WTC11 (cell line): Measurements from ENCODE around the gene IL7R. TPM values are rescaled to one million over a fixed set of nuclear protein-coding genes. Genes with fewer than 3 reads are reported as not detected.

ENCODE experiments used
- ATAC-seq: fragments of 200-7000 bp; cut with Tn5 transposase; 2 replicates; pipeline ENCODE4 v1.10.0; 2021; ENCODE audit warnings: mild to moderate bottlenecking, moderate library complexity
- CTCF ChIA-PET: fragments of 300-600 bp; sonication (Branson Sonifier 250); formaldehyde crosslinking; loops from one replicate; lab custom pipeline; 2021; ENCODE audit warnings: antibody characterized with exemption; lab: Charles Lee
- POLR2A ChIA-PET: fragments of 350-600 bp; sonication (Branson Sonifier 250); formaldehyde crosslinking; loops from one replicate; lab custom pipeline; 2021; ENCODE audit warnings: antibody characterized with exemption; lab: Charles Lee
- DNase-seq: peaks from one replicate; pipeline ENCODE4 v3.0.0; 2021; ENCODE audit warnings: low spot score
- H3K27ac Mint-ChIP-seq: 2 replicates; pipeline ENCODE4 v1.8.0; 2021; ENCODE audit warnings: mixed read lengths
- H3K27me3 Mint-ChIP-seq: 2 replicates; pipeline ENCODE4 v1.8.0; 2021; ENCODE audit warnings: low read depth, mild to moderate bottlenecking, moderate library complexity, mixed read lengths
- H3K36me3 Mint-ChIP-seq: 2 replicates; pipeline ENCODE4 v1.8.0; 2021; ENCODE audit warnings: mixed read lengths
- H3K4me1 Mint-ChIP-seq: 2 replicates; pipeline ENCODE4 v1.8.0; 2022; ENCODE audit warnings: mixed read lengths
- H3K4me3 Mint-ChIP-seq: 2 replicates; pipeline ENCODE4 v1.8.0; 2021; ENCODE audit warnings: mild to moderate bottlenecking, moderate library complexity, mixed read lengths
- H3K9me3 Mint-ChIP-seq: 2 replicates; pipeline ENCODE4 v1.8.0; 2021; ENCODE audit warnings: mixed read lengths
- CREB1 ChIP-seq: sonication (generic); formaldehyde crosslinking; IDR thresholded peaks from 2 replicates; pipeline ENCODE4 v1.8.0; 2023; ENCODE audit warnings: mild to moderate bottlenecking, missing genetic modification reagents
- EMX1 ChIP-seq: fragments of 250-450 bp; sonication (Bioruptor Pico); IDR thresholded peaks from 2 replicates; pipeline ENCODE4 v1.8.0; 2021; ENCODE audit warnings: mild to moderate bottlenecking
- FOXJ3 ChIP-seq: sonication (generic); formaldehyde crosslinking; IDR thresholded peaks from 2 replicates; pipeline ENCODE4 v1.9.0; 2021; ENCODE audit warnings: missing genetic modification reagents, mild to moderate bottlenecking, borderline replicate concordance
- HMGA2 ChIP-seq: fragments of 250-450 bp; sonication (Bioruptor Pico); IDR thresholded peaks from 2 replicates; pipeline ENCODE4 v1.4.0; 2021; ENCODE audit warnings: mild to moderate bottlenecking, moderate library complexity
- IRF2 ChIP-seq: sonication (generic); formaldehyde crosslinking; IDR thresholded peaks from 2 replicates; pipeline ENCODE4 v1.8.0; 2022; ENCODE audit warnings: low read depth, missing genetic modification reagents, borderline replicate concordance
- KAT7 ChIP-seq: sonication (generic); formaldehyde crosslinking; IDR thresholded peaks from 2 replicates; pipeline ENCODE4 v1.8.1; 2023; ENCODE audit warnings: missing genetic modification reagents, mild to moderate bottlenecking, borderline replicate concordance
- MLX ChIP-seq: sonication (generic); formaldehyde crosslinking; IDR thresholded peaks from 2 replicates; pipeline ENCODE4 v1.8.1; 2023; ENCODE audit warnings: mild to moderate bottlenecking, missing genetic modification reagents, moderate library complexity
- NFATC4 ChIP-seq: fragments of 250-450 bp; sonication (Bioruptor Pico); IDR thresholded peaks from 2 replicates; pipeline ENCODE4 v1.9.0; 2021; ENCODE audit warnings: mild to moderate bottlenecking
- NFE2L1 ChIP-seq: sonication (generic); formaldehyde crosslinking; IDR thresholded peaks from 2 replicates; pipeline ENCODE4 v1.8.1; 2023; ENCODE audit warnings: missing genetic modification reagents
- NR3C1 ChIP-seq: sonication (generic); formaldehyde crosslinking; conservative IDR thresholded peaks from 2 replicates; pipeline ENCODE4 v1.8.1; 2023; ENCODE audit warnings: low read depth, mild to moderate bottlenecking, missing genetic modification reagents
- RELA ChIP-seq: sonication (generic); formaldehyde crosslinking; IDR thresholded peaks from 2 replicates; pipeline ENCODE4 v1.8.1; 2022; ENCODE audit warnings: missing genetic modification reagents, mild to moderate bottlenecking, borderline replicate concordance
- SOX15 ChIP-seq: fragments of 250-450 bp; sonication (Bioruptor Pico); IDR thresholded peaks from 2 replicates; pipeline ENCODE4 v1.9.0; 2021; ENCODE audit warnings: mild to moderate bottlenecking
- SP1 ChIP-seq: sonication (generic); formaldehyde crosslinking; conservative IDR thresholded peaks from 2 replicates; pipeline ENCODE4 v1.8.1; 2022; ENCODE audit warnings: missing genetic modification reagents
- TCF7 ChIP-seq: sonication (generic); formaldehyde crosslinking; IDR thresholded peaks from 2 replicates; pipeline ENCODE4 v1.8.0; 2022; ENCODE audit warnings: mild to moderate bottlenecking, low read depth, missing genetic modification reagents, moderate library complexity
- ZNF232 ChIP-seq: sonication (generic); formaldehyde crosslinking; IDR thresholded peaks from 2 replicates; pipeline ENCODE4 v1.8.0; 2022; ENCODE audit warnings: mild to moderate bottlenecking, missing genetic modification reagents
- ZNF281 ChIP-seq: sonication (generic); formaldehyde crosslinking; IDR thresholded peaks from 2 replicates; pipeline ENCODE4 v1.8.0; 2023; ENCODE audit warnings: mild to moderate bottlenecking, missing genetic modification reagents
- ZNF396 ChIP-seq: fragments of 250-450 bp; sonication (Bioruptor Pico); IDR thresholded peaks from 2 replicates; pipeline ENCODE4 v1.8.0; 2021; ENCODE audit warnings: mild to moderate bottlenecking, moderate library complexity, borderline replicate concordance
- ZNF423 ChIP-seq: fragments of 250-450 bp; sonication (Bioruptor Pico); IDR thresholded peaks from 2 replicates; pipeline ENCODE4 v2.1.2; 2022; ENCODE audit warnings: mild to moderate bottlenecking, moderate library complexity
- ZNF512 ChIP-seq: sonication (generic); formaldehyde crosslinking; IDR thresholded peaks from 2 replicates; pipeline ENCODE4 v1.8.1; 2022; ENCODE audit warnings: missing genetic modification reagents, borderline replicate concordance
- ZNF671 ChIP-seq: fragments of 250-450 bp; sonication (Bioruptor Pico); IDR thresholded peaks from 2 replicates; pipeline ENCODE4 v1.8.0; 2021; ENCODE audit warnings: mild to moderate bottlenecking
- total RNA-seq: library from RNA; stranded (reverse); gene quantifications from 3 replicates; pipeline ENCODE4 v1.2.3, GENCODE V29; 2021
- TF ChIP-seq, protein P1 (sequence below): fragments of 250-450 bp; sonication (Bioruptor Pico); IDR thresholded peaks from 2 replicates; pipeline ENCODE4 v1.9.0; 2021; ENCODE audit warnings: mild to moderate bottlenecking, borderline replicate concordance
- TF ChIP-seq, protein P2 (sequence below): sonication (generic); formaldehyde crosslinking; conservative IDR thresholded peaks from 2 replicates; pipeline ENCODE4 v1.8.1; 2023; ENCODE audit warnings: mild to moderate bottlenecking, low read depth, missing genetic modification reagents, moderate library complexity

The IL7R gene
- total RNA-seq, 1 experiment from 2014 or later: 0.57 TPM

DNA sequence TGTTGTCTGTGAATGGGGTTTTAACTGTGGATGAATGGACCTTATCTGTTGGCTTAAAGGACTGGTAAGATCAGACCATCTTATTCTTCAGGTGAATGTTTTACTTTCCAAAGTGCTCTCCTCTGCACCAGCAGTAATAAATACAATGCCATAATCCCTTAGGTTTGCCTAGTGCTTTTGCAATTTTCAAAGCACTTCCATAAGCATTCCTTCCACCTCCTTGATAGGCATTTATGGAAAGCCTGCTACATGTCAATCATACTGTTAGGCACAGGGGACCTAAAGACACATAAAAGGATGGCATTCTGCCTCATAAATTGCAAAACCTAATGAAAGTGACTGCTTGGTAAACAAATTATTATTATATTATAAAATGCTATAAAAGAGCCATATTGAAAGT, 21.4 kb downstream of the IL7R start:
- CTCF ChIA-PET: no interaction called here
- Mint-ChIP-seq H3K4me1 (no peaks in the 10 kb centered on the region), H3K36me3 (no peaks in the 10 kb centered on the region)
- no peak for ATAC-seq
- DNase-seq: no peak
- TF ChIP-seq ZNF396 (CRISPR knock-in tag) (no peak), NFE2L1 (CRISPR knock-in tag) (no peak), RELA (CRISPR knock-in tag) (no peak), EMX1 (CRISPR knock-in tag) (no peak)
- TF ChIP-seq, protein P1, sequence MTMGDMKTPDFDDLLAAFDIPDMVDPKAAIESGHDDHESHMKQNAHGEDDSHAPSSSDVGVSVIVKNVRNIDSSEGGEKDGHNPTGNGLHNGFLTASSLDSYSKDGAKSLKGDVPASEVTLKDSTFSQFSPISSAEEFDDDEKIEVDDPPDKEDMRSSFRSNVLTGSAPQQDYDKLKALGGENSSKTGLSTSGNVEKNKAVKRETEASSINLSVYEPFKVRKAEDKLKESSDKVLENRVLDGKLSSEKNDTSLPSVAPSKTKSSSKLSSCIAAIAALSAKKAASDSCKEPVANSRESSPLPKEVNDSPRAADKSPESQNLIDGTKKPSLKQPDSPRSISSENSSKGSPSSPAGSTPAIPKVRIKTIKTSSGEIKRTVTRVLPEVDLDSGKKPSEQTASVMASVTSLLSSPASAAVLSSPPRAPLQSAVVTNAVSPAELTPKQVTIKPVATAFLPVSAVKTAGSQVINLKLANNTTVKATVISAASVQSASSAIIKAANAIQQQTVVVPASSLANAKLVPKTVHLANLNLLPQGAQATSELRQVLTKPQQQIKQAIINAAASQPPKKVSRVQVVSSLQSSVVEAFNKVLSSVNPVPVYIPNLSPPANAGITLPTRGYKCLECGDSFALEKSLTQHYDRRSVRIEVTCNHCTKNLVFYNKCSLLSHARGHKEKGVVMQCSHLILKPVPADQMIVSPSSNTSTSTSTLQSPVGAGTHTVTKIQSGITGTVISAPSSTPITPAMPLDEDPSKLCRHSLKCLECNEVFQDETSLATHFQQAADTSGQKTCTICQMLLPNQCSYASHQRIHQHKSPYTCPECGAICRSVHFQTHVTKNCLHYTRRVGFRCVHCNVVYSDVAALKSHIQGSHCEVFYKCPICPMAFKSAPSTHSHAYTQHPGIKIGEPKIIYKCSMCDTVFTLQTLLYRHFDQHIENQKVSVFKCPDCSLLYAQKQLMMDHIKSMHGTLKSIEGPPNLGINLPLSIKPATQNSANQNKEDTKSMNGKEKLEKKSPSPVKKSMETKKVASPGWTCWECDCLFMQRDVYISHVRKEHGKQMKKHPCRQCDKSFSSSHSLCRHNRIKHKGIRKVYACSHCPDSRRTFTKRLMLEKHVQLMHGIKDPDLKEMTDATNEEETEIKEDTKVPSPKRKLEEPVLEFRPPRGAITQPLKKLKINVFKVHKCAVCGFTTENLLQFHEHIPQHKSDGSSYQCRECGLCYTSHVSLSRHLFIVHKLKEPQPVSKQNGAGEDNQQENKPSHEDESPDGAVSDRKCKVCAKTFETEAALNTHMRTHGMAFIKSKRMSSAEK (CRISPR knock-in tag): no peak
- TF ChIP-seq, all 79 proteins: peak for 0
- H3K27me3 Mint-ChIP-seq: no peaks in the 10 kb centered on the region; the same call in 1 of the 2 replicates
- POLR2A ChIA-PET: no interaction called here
- no peaks in the 10 kb centered on the region for H3K9me3 Mint-ChIP-seq
- no peak overlapping the region for H3K4me3 Mint-ChIP-seq
- H3K27ac Mint-ChIP-seq: no peak overlapping the region

DNA sequence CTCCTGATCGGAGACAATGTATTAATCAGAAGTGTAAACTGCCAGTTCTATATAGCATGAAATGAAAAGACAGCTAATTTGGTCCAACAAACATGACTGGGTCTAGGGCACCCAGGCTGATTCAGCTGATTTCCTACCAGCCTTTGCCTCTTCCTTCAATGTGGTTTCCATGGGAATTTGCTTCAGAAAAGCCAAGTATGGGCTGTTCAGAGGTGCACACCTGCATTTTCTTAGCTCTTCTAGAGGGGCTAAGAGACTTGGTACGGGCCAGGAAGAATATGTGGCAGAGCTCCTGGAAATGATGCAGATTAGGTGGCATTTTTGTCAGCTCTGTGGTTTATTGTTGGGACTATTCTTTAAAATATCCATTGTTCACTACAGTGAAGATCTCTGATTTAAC, 22.4 kb downstream of the IL7R start:
- H3K9me3 Mint-ChIP-seq: no peaks in the 10 kb centered on the region
- no peaks in the 10 kb centered on the region; the same call in 1 of the 2 replicates for H3K27me3 Mint-ChIP-seq
- POLR2A ChIA-PET: no interaction called here
- no peak for TF ChIP-seq ZNF281 (CRISPR knock-in tag)
- no peak for TF ChIP-seq KAT7 (CRISPR knock-in tag)
- no peak for TF ChIP-seq ZNF232
- TF ChIP-seq NFATC4: no peak
- TF ChIP-seq ZNF671 (CRISPR knock-in tag): no peak
- no peak for TF ChIP-seq IRF2 (CRISPR knock-in tag)
- no peak for TF ChIP-seq SOX15 (CRISPR knock-in tag)
- no peak for TF ChIP-seq TCF7
- TF ChIP-seq, all 79 proteins: peak for 0
- no peak overlapping the region for H3K4me3 Mint-ChIP-seq
- DNase-seq: no peak
- CTCF ChIA-PET: no interaction called here
- ATAC-seq: no peak
- no peaks in the 10 kb centered on the region for H3K36me3 Mint-ChIP-seq
- no peak overlapping the region for H3K27ac Mint-ChIP-seq
- no peaks in the 10 kb centered on the region for H3K4me1 Mint-ChIP-seq

DNA sequence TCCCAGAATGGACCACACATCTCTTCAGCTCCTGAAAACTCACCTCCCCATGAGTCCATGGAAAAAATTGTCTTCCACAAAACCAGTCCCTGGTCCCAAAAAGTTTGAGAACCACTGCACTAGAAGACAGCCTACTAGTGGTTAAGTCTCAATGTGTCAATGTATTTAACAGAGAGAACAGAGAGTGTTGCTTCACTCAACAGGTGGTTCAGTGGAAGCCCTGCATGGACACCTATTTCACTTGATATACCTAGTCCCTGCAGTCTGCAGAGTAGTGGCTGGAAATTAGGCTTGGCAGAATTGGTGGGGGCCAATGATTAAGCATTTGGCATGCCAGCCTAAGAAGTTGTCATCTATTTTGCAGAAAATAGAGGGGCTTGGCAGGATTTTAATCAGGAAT, 23.0 kb downstream of the IL7R start:
- ChIA-PET POLR2A (no interaction called here), CTCF (no interaction called here)
- TF ChIP-seq CREB1 (CRISPR knock-in tag): no peak
- no peak for TF ChIP-seq NR3C1 (CRISPR knock-in tag)
- no peak for TF ChIP-seq FOXJ3 (CRISPR knock-in tag)
- no peak for TF ChIP-seq SP1 (CRISPR knock-in tag)
- no peak for TF ChIP-seq HMGA2
- TF ChIP-seq ZNF423 (CRISPR knock-in tag): no peak
- TF ChIP-seq TCF7: no peak
- no peak for TF ChIP-seq ZNF512 (CRISPR knock-in tag)
- TF ChIP-seq, protein P2, sequence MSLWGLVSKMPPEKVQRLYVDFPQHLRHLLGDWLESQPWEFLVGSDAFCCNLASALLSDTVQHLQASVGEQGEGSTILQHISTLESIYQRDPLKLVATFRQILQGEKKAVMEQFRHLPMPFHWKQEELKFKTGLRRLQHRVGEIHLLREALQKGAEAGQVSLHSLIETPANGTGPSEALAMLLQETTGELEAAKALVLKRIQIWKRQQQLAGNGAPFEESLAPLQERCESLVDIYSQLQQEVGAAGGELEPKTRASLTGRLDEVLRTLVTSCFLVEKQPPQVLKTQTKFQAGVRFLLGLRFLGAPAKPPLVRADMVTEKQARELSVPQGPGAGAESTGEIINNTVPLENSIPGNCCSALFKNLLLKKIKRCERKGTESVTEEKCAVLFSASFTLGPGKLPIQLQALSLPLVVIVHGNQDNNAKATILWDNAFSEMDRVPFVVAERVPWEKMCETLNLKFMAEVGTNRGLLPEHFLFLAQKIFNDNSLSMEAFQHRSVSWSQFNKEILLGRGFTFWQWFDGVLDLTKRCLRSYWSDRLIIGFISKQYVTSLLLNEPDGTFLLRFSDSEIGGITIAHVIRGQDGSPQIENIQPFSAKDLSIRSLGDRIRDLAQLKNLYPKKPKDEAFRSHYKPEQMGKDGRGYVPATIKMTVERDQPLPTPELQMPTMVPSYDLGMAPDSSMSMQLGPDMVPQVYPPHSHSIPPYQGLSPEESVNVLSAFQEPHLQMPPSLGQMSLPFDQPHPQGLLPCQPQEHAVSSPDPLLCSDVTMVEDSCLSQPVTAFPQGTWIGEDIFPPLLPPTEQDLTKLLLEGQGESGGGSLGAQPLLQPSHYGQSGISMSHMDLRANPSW (CRISPR knock-in tag): no peak
- TF ChIP-seq MLX (CRISPR knock-in tag): no peak

More for the DNA sequence above, 23.0 kb downstream of the IL7R start:
- Mint-ChIP-seq H3K27me3 (no peaks in the 10 kb centered on the region; the same call in 1 of the 2 replicates), H3K36me3 (no peaks in the 10 kb centered on the region), H3K4me3 (no peak overlapping the region), H3K4me1 (no peaks in the 10 kb centered on the region), H3K27ac (no peak overlapping the region), H3K9me3 (no peaks in the 10 kb centered on the region)
- DNase-seq (no peak), ATAC-seq (no peak)
